Spleen (tissue), 11 donors: ENCODE data around the gene PPP1R37. TPM values are rescaled to one million over a fixed set of nuclear protein-coding genes. Genes with fewer than 3 reads are reported as not detected.

Experiments used
- DNase-seq: peaks from one replicate; pipeline ENCODE4 v3.0.0-alpha.2; 2020
- H3K27ac ChIP-seq, 8 donors: fragments of 200-600 bp; sonication (generic) in 7 of 8; 1 replicate in 4 of 8; 2 replicates in 4 of 8; pipeline versions ENCODE4 v1.5.0 to v1.8.0; 2016 to 2021; ENCODE audit warnings: inconsistent platforms in 4 of 8, mild to moderate bottlenecking in 4 of 8, moderate library complexity in 1 of 8
- H3K27me3 ChIP-seq, 7 donors: fragments of 200-600 bp; sonication (generic) in 6 of 7; replicated peaks in 1 of 7; 1 replicate in 4 of 7; 2 replicates in 3 of 7; pipeline versions ENCODE4 v1.5.0 to v1.8.0; 2016 to 2021; ENCODE audit warnings: inconsistent platforms in 3 of 7, mild to moderate bottlenecking in 1 of 7
- H3K36me3 ChIP-seq, 6 donors: fragments of 200-600 bp; sonication (generic) in 5 of 6; 1 replicate in 4 of 6; 2 replicates in 2 of 6; pipeline versions ENCODE4 v1.5.0 to v1.8.0; 2016 to 2021; ENCODE audit warnings: inconsistent platforms in 2 of 6
- H3K4me1 ChIP-seq, 6 donors: fragments of 200-600 bp; sonication (generic) in 5 of 6; 1 replicate in 3 of 6; 2 replicates in 3 of 6; pipeline versions ENCODE4 v1.5.0 to v1.8.0; 2016 to 2021; ENCODE audit warnings: inconsistent platforms in 3 of 6
- H3K4me3 ChIP-seq, 8 donors: fragments of 200-600 bp; sonication (generic) in 7 of 8; 1 replicate in 4 of 8; 2 replicates in 4 of 8; pipeline versions ENCODE4 v1.5.0 to v1.8.0; 2016 to 2021; ENCODE audit warnings: inconsistent platforms in 4 of 8, mild to moderate bottlenecking in 4 of 8, moderate library complexity in 2 of 8
- H3K9me3 ChIP-seq, 8 donors: fragments of 200-600 bp; sonication (generic) in 7 of 8; 1 replicate in 4 of 8; 2 replicates in 4 of 8; pipeline versions ENCODE4 v1.5.0 to v1.8.0; 2016 to 2021; ENCODE audit warnings: inconsistent platforms in 4 of 8
- POLR2A ChIP-seq, 3 donors: fragments of 450-650 bp; IDR thresholded peaks; one replicate each; pipeline ENCODE4 v1.5.1; 2017; ENCODE audit warnings: antibody characterized with exemption in 3 of 3, mild to moderate bottlenecking in 1 of 3
- POLR2AphosphoS5 ChIP-seq, 3 donors: sonication (generic); formaldehyde crosslinking; IDR thresholded peaks; one replicate each; pipeline ENCODE4 v1.5.1; 2017; ENCODE audit warnings: antibody characterized with exemption in 3 of 3
- WGBS, 5 donors: extraction: QIAGEN DNeasy Blood & Tissue Kit in 3 of 5; methylation state at CpG; one replicate each; pipeline versions ENCODE4 v1.1.5 to v1.1.7; 2013 to 2018; 5-methylcytosine and 5-hydroxymethylcytosine counted together
- intact Hi-C: fragments of 100-400 bp; cut with DNase I; formaldehyde crosslinking; loops from one replicate; pipeline ENCODE4 v1.15.0; 2023; ENCODE audit warnings: low total_unique reads
- polyA plus RNA-seq, 3 donors: library from polyadenylated mRNA; stranded (reverse); fragments of 200-250 nt; gene quantifications; one replicate each; pipeline ENCODE4 v1.2.1, GENCODE V29; 2013
- small RNA-seq, 4 donors: library from RNA; depleted of rRNA; stranded (forward); fragments of <200 nt; gene quantifications; one replicate each; pipeline ENCODE3, GENCODE V24; 2016
- total RNA-seq, 7 donors: library from RNA; depleted of rRNA in 3 of 7; stranded (reverse); fragments of >200 nt in 3 of 7; fragmentation: NEBNext Ultra II Directional in 4 of 7; extraction: Animal tissue kit (Norgen Biotek cat#: 25700) in 4 of 7; gene quantifications; one replicate each; pipeline versions ENCODE4 v1.1.0 to v1.2.1, GENCODE V29; 2016 to 2021
- TF ChIP-seq, protein P1 (sequence below), 11 experiments: fragments of 200-600 bp in 7 of 11; fragments of 450-650 bp in 4 of 11; sonication (generic) in 4 of 11; IDR thresholded peaks in 8 of 11; conservative IDR thresholded peaks in 3 of 11; 1 replicate in 7 of 11; 2 replicates in 4 of 11; pipeline versions ENCODE4 v1.4.0 to v1.8.0; 2016 to 2021; ENCODE audit warnings: antibody characterized with exemption in 11 of 11, inconsistent platforms in 4 of 11, mild to moderate bottlenecking in 1 of 11
- donor health status: healthy with polysubstance abuse.
- donor health status: DM: no; HTN: no; CAD: no; lungs with moderate emphysema.
- donor health status: DM: no; HTN: no; CAD: no.
- donor health status: Bipolar disorder and iron deficiency.
- donor health status: healthy.
- donor health status: DM: no; HTN: no; CAD: no.
- donor health status: DM: yes; HTN: yes; CAD: no.

PPP1R37 gene
- total and polyA plus RNA-seq, 10 donors: 14.3 to 36.7 (median 20.0) TPM

- Histone ChIP-seq H3K27ac (no peak overlapping the region), H3K4me1 (peaks cover 0 to 12% (median 7%) of the 10 kb centered on the region in 6 donors), H3K9me3 (peaks cover 0 to 10% (median 0%) of the 10 kb centered on the region in 8 donors), H3K36me3 (peaks cover 0 to 8% (median 2%) of the 10 kb centered on the region in 6 donors), H3K4me3 (no peak overlapping the region), H3K27me3 (no peaks in the 10 kb centered on the region)
- 93 to 99% (median 96%) methylated on average over 4 of the region's 4 CpGs for WGBS, 5 donors
- TF ChIP-seq POLR2A (IDR thresholded peaks at IDR 0.05): no peak
- TF ChIP-seq POLR2AphosphoS5 (IDR thresholded peaks at IDR 0.05): no peak
- TF ChIP-seq, protein P1, sequence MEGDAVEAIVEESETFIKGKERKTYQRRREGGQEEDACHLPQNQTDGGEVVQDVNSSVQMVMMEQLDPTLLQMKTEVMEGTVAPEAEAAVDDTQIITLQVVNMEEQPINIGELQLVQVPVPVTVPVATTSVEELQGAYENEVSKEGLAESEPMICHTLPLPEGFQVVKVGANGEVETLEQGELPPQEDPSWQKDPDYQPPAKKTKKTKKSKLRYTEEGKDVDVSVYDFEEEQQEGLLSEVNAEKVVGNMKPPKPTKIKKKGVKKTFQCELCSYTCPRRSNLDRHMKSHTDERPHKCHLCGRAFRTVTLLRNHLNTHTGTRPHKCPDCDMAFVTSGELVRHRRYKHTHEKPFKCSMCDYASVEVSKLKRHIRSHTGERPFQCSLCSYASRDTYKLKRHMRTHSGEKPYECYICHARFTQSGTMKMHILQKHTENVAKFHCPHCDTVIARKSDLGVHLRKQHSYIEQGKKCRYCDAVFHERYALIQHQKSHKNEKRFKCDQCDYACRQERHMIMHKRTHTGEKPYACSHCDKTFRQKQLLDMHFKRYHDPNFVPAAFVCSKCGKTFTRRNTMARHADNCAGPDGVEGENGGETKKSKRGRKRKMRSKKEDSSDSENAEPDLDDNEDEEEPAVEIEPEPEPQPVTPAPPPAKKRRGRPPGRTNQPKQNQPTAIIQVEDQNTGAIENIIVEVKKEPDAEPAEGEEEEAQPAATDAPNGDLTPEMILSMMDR (IDR thresholded peaks at IDR 0.05 in 8 of 11, conservative IDR thresholded peaks at IDR 0.05 in 3 of 11): no peak
- intact Hi-C loops: no loop called here
- no peak for DNase-seq
Measured at GRCh38 chr19:45191375-45191774, 98.4 kb downstream of the PPP1R37 start.

DNA sequence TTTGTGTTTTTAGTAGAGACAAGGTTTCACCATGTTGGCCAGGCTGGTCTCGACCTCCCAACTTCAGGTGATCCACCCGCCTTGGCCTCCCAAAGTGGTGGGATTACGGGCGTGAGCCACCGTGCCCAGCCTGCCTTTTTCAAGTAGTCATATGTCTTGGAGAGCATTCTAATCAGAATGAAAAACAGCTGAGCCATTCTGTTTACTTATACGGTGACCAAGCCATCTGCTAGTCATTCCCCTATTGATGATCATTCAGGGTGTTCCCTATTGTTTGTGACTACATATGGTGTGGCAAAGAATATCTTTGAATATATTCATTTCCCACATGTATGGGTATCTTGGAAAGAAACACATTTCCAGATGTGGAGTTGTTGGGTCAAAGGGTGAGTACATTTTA lies 102.8 kb downstream of the PPP1R37 start:
- Histone ChIP-seq H3K4me3 (no peak overlapping the region), H3K4me1 (no peaks in the 10 kb centered on the region), H3K27me3 (no peaks in the 10 kb centered on the region), H3K27ac (no peak overlapping the region), H3K36me3 (peaks cover 0 to 8% (median 0%) of the 10 kb centered on the region in 6 donors), H3K9me3 (no peaks in the 10 kb centered on the region)
- no peak for DNase-seq
- TF ChIP-seq POLR2AphosphoS5 (IDR thresholded peaks at IDR 0.05) (no peak), POLR2A (IDR thresholded peaks at IDR 0.05) (no peak)
- TF ChIP-seq, protein P1 (IDR thresholded peaks at IDR 0.05 in 8 of 11, conservative IDR thresholded peaks at IDR 0.05 in 3 of 11): no peak
- intact Hi-C loops: no loop called here
- WGBS, 5 donors: 87 to 93% (median 89%) methylated on average over 6 of the region's 6 CpGs

Small RNA genes lying within 50 kb of the gene (small RNA-seq; reads per million reads assigned to genes)
- 0 reads per million in 4 donors for gene RNU6-611P

Other genes with a start within 250 kb of the PPP1R37 start
- 100 to 1,000 TPM in 4 of 7 donors, 10 to 100 TPM in 3; 94.1 to 136 (median 101) TPM for gene NECTIN2, start 246.9 kb upstream of the PPP1R37 start, total RNA-seq
- gene NECTIN2, start 246.9 kb upstream of the PPP1R37 start, polyA plus RNA-seq: 10 to 100 TPM; 14.3 to 57.1 (median 41.6) TPM
- 10 to 100 TPM; 25.8 to 49.0 (median 33.0) TPM for gene TOMM40, start 201.9 kb upstream of the PPP1R37 start, total RNA-seq
- gene TOMM40, start 201.9 kb upstream of the PPP1R37 start, polyA plus RNA-seq: 10 to 100 TPM; 19.3 to 33.9 (median 30.4) TPM
- gene APOE, start 187.4 kb upstream of the PPP1R37 start, total RNA-seq: 1,000 to 10,000 TPM in 1 of 7 donors, 100 to 1,000 TPM in 6; 321 to 2,099 (median 745) TPM
- 1,000 to 10,000 TPM in 1 of 3 donors, 100 to 1,000 TPM in 2; 198 to 1,046 (median 619) TPM for gene APOE, start 187.4 kb upstream of the PPP1R37 start, polyA plus RNA-seq
- 100 to 1,000 TPM in 6 of 7 donors, 10 to 100 TPM in 1; 90.0 to 355 (median 195) TPM for gene APOC1, start 178.6 kb upstream of the PPP1R37 start, total RNA-seq
- 100 to 1,000 TPM in 2 of 3 donors, 10 to 100 TPM in 1; 99.4 to 465 (median 348) TPM for gene APOC1, start 178.6 kb upstream of the PPP1R37 start, polyA plus RNA-seq
- gene APOC4, start 150.9 kb upstream of the PPP1R37 start, total RNA-seq: not detected
- under 1 TPM; 0.24 to 0.42 (median 0.32) TPM for gene APOC4, start 150.9 kb upstream of the PPP1R37 start, polyA plus RNA-seq
- 1 to 10 TPM in 6 of 7 donors, not detected in 1; 1.8 to 5.0 (median 2.6) TPM for gene APOC2, start 147.1 kb upstream of the PPP1R37 start, total RNA-seq
- gene APOC2, start 147.1 kb upstream of the PPP1R37 start, polyA plus RNA-seq: 10 to 100 TPM in 1 of 3 donors, 1 to 10 TPM in 2; 1.2 to 34.0 (median 6.2) TPM
- 10 to 100 TPM; 66.5 to 97.6 (median 91.0) TPM for gene CLPTM1, start 137.8 kb upstream of the PPP1R37 start, total RNA-seq
- 10 to 100 TPM; 44.9 to 62.8 (median 47.8) TPM for gene CLPTM1, start 137.8 kb upstream of the PPP1R37 start, polyA plus RNA-seq
- 10 to 100 TPM; 16.6 to 67.4 (median 29.0) TPM for gene RELB, start 91.7 kb upstream of the PPP1R37 start, total RNA-seq
- 10 to 100 TPM; 23.8 to 48.7 (median 45.3) TPM for gene RELB, start 91.7 kb upstream of the PPP1R37 start, polyA plus RNA-seq
- 100 to 1,000 TPM in 6 of 7 donors, 10 to 100 TPM in 1; 97.6 to 153 (median 143) TPM for gene CLASRP, start 54.1 kb upstream of the PPP1R37 start, total RNA-seq
- gene CLASRP, start 54.1 kb upstream of the PPP1R37 start, polyA plus RNA-seq: 100 to 1,000 TPM in 2 of 3 donors, 10 to 100 TPM in 1; 61.3 to 215 (median 191) TPM
- gene ZNF296, start 16.7 kb upstream of the PPP1R37 start, total RNA-seq: 1 to 10 TPM; 3.9 to 7.5 (median 6.4) TPM
- 10 to 100 TPM in 1 of 3 donors, 1 to 10 TPM in 2; 7.3 to 11.9 (median 8.8) TPM for gene ZNF296, start 16.7 kb upstream of the PPP1R37 start, polyA plus RNA-seq
- gene GEMIN7, start 13.9 kb upstream of the PPP1R37 start, total RNA-seq: 10 to 100 TPM; 19.6 to 33.4 (median 23.1) TPM
- gene GEMIN7, start 13.9 kb upstream of the PPP1R37 start, polyA plus RNA-seq: 10 to 100 TPM; 43.6 to 51.1 (median 49.7) TPM
- gene NKPD1, start 67.8 kb downstream of the PPP1R37 start, total RNA-seq: under 1 TPM in 6 of 7 donors, not detected in 1; 0.20 to 0.77 (median 0.23) TPM
- under 1 TPM; 0.17 to 0.21 (median 0.19) TPM for gene NKPD1, start 67.8 kb downstream of the PPP1R37 start, polyA plus RNA-seq
- gene TRAPPC6A, start 85.1 kb downstream of the PPP1R37 start, total RNA-seq: 10 to 100 TPM; 25.9 to 46.6 (median 36.3) TPM
- 100 to 1,000 TPM in 2 of 3 donors, 10 to 100 TPM in 1; 66.4 to 109 (median 105) TPM for gene TRAPPC6A, start 85.1 kb downstream of the PPP1R37 start, polyA plus RNA-seq
- 10 to 100 TPM; 14.7 to 31.7 (median 17.9) TPM for gene BLOC1S3, start 85.6 kb downstream of the PPP1R37 start, total RNA-seq
- gene BLOC1S3, start 85.6 kb downstream of the PPP1R37 start, polyA plus RNA-seq: 1 to 10 TPM; 5.0 to 7.4 (median 7.4) TPM
- gene EXOC3L2, start 152.2 kb downstream of the PPP1R37 start, total RNA-seq: 10 to 100 TPM in 6 of 7 donors, 1 to 10 TPM in 1; 8.7 to 22.7 (median 16.4) TPM
- 1 to 10 TPM; 1.9 to 9.0 (median 2.5) TPM for gene EXOC3L2, start 152.2 kb downstream of the PPP1R37 start, polyA plus RNA-seq
- gene MARK4, start 158.1 kb downstream of the PPP1R37 start, total RNA-seq: 10 to 100 TPM; 17.9 to 45.8 (median 31.3) TPM
- gene MARK4, start 158.1 kb downstream of the PPP1R37 start, polyA plus RNA-seq: 10 to 100 TPM in 1 of 3 donors, 1 to 10 TPM in 2; 6.5 to 12.7 (median 6.9) TPM
- under 1 TPM in 1 of 7 donors, not detected in 6; 0.49 TPM for gene CKM, start 229.7 kb downstream of the PPP1R37 start, total RNA-seq
- 1 to 10 TPM in 1 of 3 donors, under 1 TPM in 2; 0.29 to 4.4 (median 0.76) TPM for gene CKM, start 229.7 kb downstream of the PPP1R37 start, polyA plus RNA-seq
- gene KLC3, start 247.6 kb downstream of the PPP1R37 start, total RNA-seq: under 1 TPM in 1 of 7 donors, not detected in 6; 0.87 TPM
- under 1 TPM; 0.05 to 0.10 (median 0.07) TPM for gene KLC3, start 247.6 kb downstream of the PPP1R37 start, polyA plus RNA-seq